Measurements from ENCODE around the gene C10orf90.

Gene C10orf90

DNA sequence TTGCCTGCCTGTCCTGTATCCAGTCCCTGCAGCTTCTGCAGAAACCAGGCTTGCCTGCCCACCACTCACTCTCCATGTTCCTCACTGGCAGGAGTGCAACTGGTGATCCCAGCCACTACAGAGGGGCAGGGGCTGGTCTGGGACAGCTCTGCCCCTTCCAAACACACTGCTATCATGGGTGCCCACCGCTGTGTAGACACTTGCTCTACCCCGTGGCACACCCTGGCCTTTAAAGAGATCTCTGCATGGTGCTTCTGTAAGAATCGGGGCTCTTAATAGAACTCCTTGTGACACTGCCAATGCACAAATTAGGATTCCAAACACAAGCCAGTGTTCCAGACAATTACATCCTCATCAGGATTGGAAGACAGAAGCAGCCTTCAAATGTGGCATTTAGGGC is 41.7 kb downstream of the C10orf90 start:
- Histone ChIP-seq H4K20me1 (no peaks in the 10 kb centered on the region), H3K4me1 (no peaks in the 10 kb centered on the region)
- no peak for TF ChIP-seq Cebpa-rat (IDR thresholded peaks at IDR 0.05)

GRCh38 chr10:126621846-126622245 is 48.6 kb downstream of the C10orf90 start:
- Histone ChIP-seq H3K36me3 (no peaks in the 10 kb centered on the region), H3K4me3 (no peak overlapping the region), H3K27me3 (no peaks in the 10 kb centered on the region), H4K20me1 (no peaks in the 10 kb centered on the region), H3K4me2 (no peak overlapping the region), H3K9ac (no peak overlapping the region), H3K9me3 (replicated peaks in 1 of 11) (no peaks in the 10 kb centered on the region), H3K4me1 (no peaks in the 10 kb centered on the region), H3K27ac (no peak overlapping the region)
- no peak for TF ChIP-seq Cebpa-rat (IDR thresholded peaks at IDR 0.05)

More for the DNA sequence above, 41.7 kb downstream of the C10orf90 start:
- no peaks in the 10 kb centered on the region for H3K36me3 ChIP-seq
- H3K27me3 ChIP-seq, result no peaks in the 10 kb centered on the region
- no peak overlapping the region for H3K4me2 ChIP-seq
- H3K27ac ChIP-seq, result no peak overlapping the region
- no peak overlapping the region for H3K4me3 ChIP-seq
- no peaks in the 10 kb centered on the region for H3K9me3 ChIP-seq (replicated peaks in 1 of 11)
- no peak overlapping the region for H3K9ac ChIP-seq

- H3K9me3 ChIP-seq (replicated peaks in 1 of 11), result no peaks in the 10 kb centered on the region
- TF ChIP-seq Cebpa-rat (IDR thresholded peaks at IDR 0.05), result no peak
- no peak overlapping the region for H3K9ac ChIP-seq
- H3K27ac ChIP-seq, result no peak overlapping the region
- H3K27me3 ChIP-seq, result no peaks in the 10 kb centered on the region
- H4K20me1 ChIP-seq, result no peaks in the 10 kb centered on the region
- H3K4me1 ChIP-seq, result no peaks in the 10 kb centered on the region
- no peak overlapping the region; a peak in 1 of 22 replicates for H3K4me2 ChIP-seq
- H3K4me3 ChIP-seq, result no peak overlapping the region
- H3K36me3 ChIP-seq, result no peaks in the 10 kb centered on the region
Measured at GRCh38 chr10:126618466-126618865, 52.0 kb downstream of the C10orf90 start.

DNA sequence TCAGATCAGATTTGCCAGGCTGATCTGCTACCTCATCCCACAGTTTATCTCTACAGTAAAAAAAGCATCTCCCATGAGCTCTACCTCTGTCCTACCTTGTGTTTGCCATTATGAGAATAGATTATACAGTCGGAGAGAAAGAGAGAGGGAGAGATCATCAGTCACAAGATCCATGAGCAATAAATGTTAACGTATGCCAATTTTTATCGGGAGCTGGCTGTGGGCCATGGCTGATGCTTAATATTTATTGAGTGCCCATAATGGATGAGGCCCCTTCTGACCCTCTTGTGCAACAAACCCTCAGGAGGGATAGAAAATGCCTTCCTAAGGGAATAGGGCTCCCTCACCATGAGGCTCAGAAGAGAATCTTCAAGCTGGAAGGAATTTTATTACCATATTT is 52.8 kb downstream of the C10orf90 start:
- no peaks in the 10 kb centered on the region for H3K36me3 ChIP-seq
- H3K9me3 ChIP-seq (replicated peaks in 1 of 11), result no peaks in the 10 kb centered on the region
- H3K27me3 ChIP-seq, result no peaks in the 10 kb centered on the region

GRCh38 chr10:126617208-126617607 is 53.3 kb downstream of the C10orf90 start:
- no peak overlapping the region for H3K9ac ChIP-seq
- H3K27ac ChIP-seq, result no peak overlapping the region
- no peaks in the 10 kb centered on the region for H3K9me3 ChIP-seq (replicated peaks in 1 of 11)
- H3K4me1 ChIP-seq, result no peaks in the 10 kb centered on the region
- H3K27me3 ChIP-seq, result no peaks in the 10 kb centered on the region
- no peak for TF ChIP-seq Cebpa-rat (IDR thresholded peaks at IDR 0.05)
- H3K36me3 ChIP-seq, result no peaks in the 10 kb centered on the region
- H4K20me1 ChIP-seq, result no peaks in the 10 kb centered on the region
- H3K4me3 ChIP-seq, result no peak overlapping the region
- H3K4me2 ChIP-seq, result no peak overlapping the region

More for the DNA sequence above, 52.8 kb downstream of the C10orf90 start:
- H3K4me3 ChIP-seq, result no peak overlapping the region
- no peak overlapping the region for H3K9ac ChIP-seq
- TF ChIP-seq Cebpa-rat (IDR thresholded peaks at IDR 0.05), result no peak
- H3K4me1 ChIP-seq, result no peaks in the 10 kb centered on the region
- no peak overlapping the region for H3K4me2 ChIP-seq
- H4K20me1 ChIP-seq, result no peaks in the 10 kb centered on the region
- H3K27ac ChIP-seq, result no peak overlapping the region

- Histone ChIP-seq H3K27me3 (no peaks in the 10 kb centered on the region), H4K20me1 (no peaks in the 10 kb centered on the region), H3K4me2 (no peak overlapping the region)
Measured at GRCh38 chr10:126616737-126617136, 53.8 kb downstream of the C10orf90 start.

DNA sequence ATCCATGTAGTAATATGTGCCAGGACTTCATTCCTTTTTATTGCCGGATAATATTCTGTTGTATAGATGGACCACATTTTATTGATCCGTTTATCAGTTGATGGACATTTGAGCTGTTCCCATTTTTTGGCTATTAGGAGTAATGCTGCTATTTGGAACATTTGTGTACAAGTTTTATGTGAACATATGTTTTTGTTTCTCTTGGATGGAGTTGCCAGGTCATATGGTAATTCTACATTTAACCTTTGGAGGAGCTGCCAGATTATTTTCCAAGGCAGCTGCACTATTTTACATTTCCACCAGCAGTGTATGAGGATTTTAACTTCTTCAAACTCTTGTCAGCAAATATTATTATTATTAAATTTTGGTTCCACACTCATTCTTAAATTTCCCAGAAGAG is 59.2 kb downstream of the C10orf90 start:
- no peaks in the 10 kb centered on the region for H3K36me3 ChIP-seq
- H3K9ac ChIP-seq, result no peak overlapping the region

More at GRCh38 chr10:126616737-126617136, 53.8 kb downstream of the C10orf90 start:
- TF ChIP-seq Cebpa-rat (IDR thresholded peaks at IDR 0.05), result no peak
- Histone ChIP-seq H3K4me1 (no peaks in the 10 kb centered on the region), H3K36me3 (no peaks in the 10 kb centered on the region), H3K9ac (no peak overlapping the region), H3K9me3 (replicated peaks in 1 of 11) (no peaks in the 10 kb centered on the region), H3K27ac (no peak overlapping the region), H3K4me3 (no peak overlapping the region)

DNA sequence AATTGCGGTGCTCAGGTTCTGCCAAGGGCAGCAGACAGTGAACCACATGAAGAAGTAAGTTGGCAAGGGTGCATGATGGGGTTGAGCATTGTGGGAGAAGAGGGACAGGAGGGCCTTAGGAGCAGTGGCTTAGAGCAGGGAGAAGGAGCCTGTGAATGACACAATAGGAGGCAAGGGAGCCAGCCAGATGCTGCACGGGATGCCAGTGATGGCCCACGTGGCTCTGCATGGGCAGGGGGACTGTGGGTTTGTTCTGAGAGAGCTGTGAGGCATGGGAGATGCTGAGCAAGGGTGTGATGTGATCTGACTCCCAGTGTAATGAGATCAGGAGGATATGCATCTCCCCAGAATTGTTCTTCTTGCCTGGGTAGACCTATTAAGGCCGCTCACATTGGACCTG is 60.9 kb downstream of the C10orf90 start:
- no peak for TF ChIP-seq Cebpa-rat (IDR thresholded peaks at IDR 0.05)
- H3K27ac ChIP-seq, result no peak overlapping the region

More for the DNA sequence above, 59.2 kb downstream of the C10orf90 start:
- H4K20me1 ChIP-seq, result no peaks in the 10 kb centered on the region
- H3K27me3 ChIP-seq, result no peaks in the 10 kb centered on the region
- H3K4me2 ChIP-seq, result no peak overlapping the region
- no peak overlapping the region for H3K4me3 ChIP-seq
- H3K9me3 ChIP-seq (replicated peaks in 1 of 11), result no peaks in the 10 kb centered on the region
- no peak for TF ChIP-seq Cebpa-rat (IDR thresholded peaks at IDR 0.05)
- no peaks in the 10 kb centered on the region for H3K4me1 ChIP-seq
- H3K27ac ChIP-seq, result no peak overlapping the region

DNA sequence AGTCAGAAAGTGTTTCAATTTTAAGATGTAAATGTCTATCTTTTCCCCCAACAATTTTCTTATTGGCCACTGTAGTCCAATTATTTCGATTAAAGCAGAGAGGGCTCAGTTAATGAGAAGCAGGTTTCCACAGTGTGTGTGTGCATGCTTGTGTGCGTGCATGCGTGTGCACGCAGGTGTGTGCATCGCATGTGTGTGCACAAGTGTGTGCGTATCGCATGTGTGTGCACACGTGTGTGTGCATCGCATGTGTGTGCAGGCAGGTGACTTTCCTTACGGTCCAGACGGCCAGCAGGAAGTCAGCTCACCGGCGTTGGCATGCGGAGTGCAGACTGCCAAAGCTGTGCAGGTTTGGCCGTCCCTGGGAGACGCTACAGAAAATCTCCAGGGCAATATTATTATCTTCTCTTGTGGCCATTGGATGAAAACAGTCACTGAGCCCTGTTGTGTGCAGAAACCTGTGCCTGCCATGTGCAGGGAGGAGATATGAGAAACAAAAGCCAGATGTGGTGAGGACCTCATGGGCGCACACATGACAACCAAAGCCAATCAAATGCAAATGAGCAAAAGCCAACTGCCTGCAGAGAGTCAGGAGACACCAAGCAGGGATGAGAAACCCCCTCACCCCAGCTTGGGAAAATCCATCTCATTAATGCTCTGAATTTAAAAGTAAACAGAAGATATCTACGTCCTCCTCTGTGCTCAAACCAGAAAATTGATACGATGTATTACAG is 70.4 kb downstream of the C10orf90 start:
- Histone ChIP-seq H3K9me3 (replicated peaks in 1 of 11) (no peaks in the 10 kb centered on the region; a peak in 1 of 22 replicates), H4K20me1 (no peaks in the 10 kb centered on the region), H3K4me1 (no peaks in the 10 kb centered on the region), H3K4me3 (no peak overlapping the region), H3K27me3 (no peaks in the 10 kb centered on the region), H3K9ac (no peak overlapping the region), H3K27ac (no peak overlapping the region), H3K36me3 (no peaks in the 10 kb centered on the region), H3K4me2 (no peak overlapping the region)
- TF ChIP-seq Cebpa-rat (IDR thresholded peaks at IDR 0.05), result no peak

More for the DNA sequence above, 60.9 kb downstream of the C10orf90 start:
- Histone ChIP-seq H3K9me3 (replicated peaks in 1 of 11) (no peaks in the 10 kb centered on the region), H3K27me3 (no peaks in the 10 kb centered on the region), H4K20me1 (no peaks in the 10 kb centered on the region), H3K4me1 (no peaks in the 10 kb centered on the region), H3K4me3 (no peak overlapping the region), H3K4me2 (no peak overlapping the region), H3K36me3 (no peaks in the 10 kb centered on the region), H3K9ac (no peak overlapping the region)

GRCh38 chr10:126598009-126598408 is 72.5 kb downstream of the C10orf90 start:
- no peak overlapping the region for H3K27ac ChIP-seq

More at GRCh38 chr10:126598009-126598408, 72.5 kb downstream of the C10orf90 start:
- no peaks in the 10 kb centered on the region for H3K27me3 ChIP-seq
- no peak overlapping the region for H3K4me3 ChIP-seq
- H3K9ac ChIP-seq, result no peak overlapping the region
- no peaks in the 10 kb centered on the region for H4K20me1 ChIP-seq
- H3K4me1 ChIP-seq, result no peaks in the 10 kb centered on the region
- H3K9me3 ChIP-seq (replicated peaks in 1 of 11), result no peaks in the 10 kb centered on the region; a peak in 1 of 22 replicates
- H3K4me2 ChIP-seq, result no peak overlapping the region
- TF ChIP-seq Cebpa-rat (IDR thresholded peaks at IDR 0.05), result no peak
- H3K36me3 ChIP-seq, result no peaks in the 10 kb centered on the region
